HUES6 (cell line): ENCODE measurements around the gene ENPP4.

Source experiments
- H3K27ac ChIP-seq: 2 replicates; pipeline ENCODE4 v1.7.0; 2013; ENCODE audit warnings: low read depth, mild to moderate bottlenecking, low read length, inconsistent platforms
- H3K27me3 ChIP-seq: 2 replicates; pipeline ENCODE4 v1.6.1; 2013; ENCODE audit warnings: low read length; ENCODE audit not compliant: control insufficient read depth, insufficient read depth
- H3K36me3 ChIP-seq: 2 replicates; pipeline ENCODE4 v1.6.1; 2013; ENCODE audit warnings: low read length; ENCODE audit not compliant: control insufficient read depth, insufficient read depth
- H3K4me1 ChIP-seq: 2 replicates; pipeline ENCODE4 v1.6.1; 2013; ENCODE audit warnings: low read length; ENCODE audit not compliant: control insufficient read depth, insufficient read depth
- H3K4me3 ChIP-seq: 2 replicates; pipeline ENCODE4 v1.5.1; 2013; ENCODE audit warnings: low read depth, low read length
- H3K9ac ChIP-seq: one replicate; pipeline ENCODE4 v1.6.1; 2013; ENCODE audit warnings: mild to moderate bottlenecking, low read length
- H3K9me3 ChIP-seq: 2 replicates; pipeline ENCODE4 v1.6.1; 2013; ENCODE audit warnings: low read depth, low read length; ENCODE audit not compliant: control insufficient read depth, insufficient read depth

The ENPP4 gene

GRCh38 chr6:46170357-46171289 lies 40.8 kb downstream of the ENPP4 start, which contains the start of gene ENPP5:
Gene ENPP5 (minus strand): TSS chr6:46170980. CDS start chr6:46168262, 2,718 bp downstream.
- H3K27me3 ChIP-seq: no peaks in the 10 kb centered on the region
- peak within 1 kb of the TSS; percentile 98 for H3K4me3 ChIP-seq
- H3K4me1 ChIP-seq: peaks cover 7% of the 10 kb centered on the region; the same call in 1 of the 2 replicates
- H3K27ac ChIP-seq: no peak within 1 kb of the TSS
- peaks cover 9% of the 10 kb centered on the region; the same call in 1 of the 2 replicates for H3K36me3 ChIP-seq
- H3K9ac ChIP-seq: peak within 1 kb of the TSS; percentile 72
- H3K9me3 ChIP-seq: no peaks in the 10 kb centered on the region

GRCh38 chr6:46172176-46172575 lies 42.4 kb downstream of the ENPP4 start:
- H3K36me3 ChIP-seq: peaks cover 8% of the 10 kb centered on the region; the same call in 1 of the 2 replicates
- H3K4me3 ChIP-seq: no peak overlapping the region
- H3K27ac ChIP-seq: no peak overlapping the region
- H3K4me1 ChIP-seq: peaks cover 7% of the 10 kb centered on the region; the same call in 1 of the 2 replicates
- no peaks in the 10 kb centered on the region for H3K9me3 ChIP-seq
- no peaks in the 10 kb centered on the region for H3K27me3 ChIP-seq
- H3K9ac ChIP-seq: no peak overlapping the region

GRCh38 chr6:46174904-46175303 lies 45.1 kb downstream of the ENPP4 start:
- Histone ChIP-seq H3K4me3 (no peak overlapping the region), H3K27ac (no peak overlapping the region), H3K4me1 (peaks cover 4% of the 10 kb centered on the region; the same call in 1 of the 2 replicates), H3K27me3 (no peaks in the 10 kb centered on the region; the same call in 1 of the 2 replicates), H3K9ac (no peak overlapping the region), H3K36me3 (no peaks in the 10 kb centered on the region), H3K9me3 (no peaks in the 10 kb centered on the region)

- no peak overlapping the region for H3K4me3 ChIP-seq
- peaks cover 4% of the 10 kb centered on the region; the same call in 1 of the 2 replicates for H3K4me1 ChIP-seq
- H3K27me3 ChIP-seq: no peaks in the 10 kb centered on the region; the same call in 1 of the 2 replicates
- H3K9ac ChIP-seq: no peak overlapping the region
- H3K9me3 ChIP-seq: no peaks in the 10 kb centered on the region
- H3K36me3 ChIP-seq: no peaks in the 10 kb centered on the region
- H3K27ac ChIP-seq: no peak overlapping the region
Measured at GRCh38 chr6:46175446-46175845, 45.7 kb downstream of the ENPP4 start.

GRCh38 chr6:46175976-46176375 lies 46.2 kb downstream of the ENPP4 start:
- Histone ChIP-seq H3K36me3 (no peaks in the 10 kb centered on the region), H3K4me3 (no peak overlapping the region), H3K27me3 (no peaks in the 10 kb centered on the region; the same call in 1 of the 2 replicates), H3K9ac (no peak overlapping the region), H3K9me3 (no peaks in the 10 kb centered on the region), H3K4me1 (peaks cover 4% of the 10 kb centered on the region; the same call in 1 of the 2 replicates), H3K27ac (no peak overlapping the region)

- no peaks in the 10 kb centered on the region; the same call in 1 of the 2 replicates for H3K27me3 ChIP-seq
- H3K4me3 ChIP-seq: no peak overlapping the region
- H3K4me1 ChIP-seq: no peaks in the 10 kb centered on the region
- H3K27ac ChIP-seq: no peak overlapping the region
- H3K9ac ChIP-seq: no peak overlapping the region
- H3K9me3 ChIP-seq: no peaks in the 10 kb centered on the region
- no peaks in the 10 kb centered on the region for H3K36me3 ChIP-seq
Measured at GRCh38 chr6:46184114-46184513, 54.3 kb downstream of the ENPP4 start.

GRCh38 chr6:46186583-46186982 lies 56.8 kb downstream of the ENPP4 start:
- no peaks in the 10 kb centered on the region for H3K4me1 ChIP-seq
- no peaks in the 10 kb centered on the region for H3K36me3 ChIP-seq
- no peak overlapping the region for H3K4me3 ChIP-seq
- H3K9me3 ChIP-seq: no peaks in the 10 kb centered on the region
- no peaks in the 10 kb centered on the region for H3K27me3 ChIP-seq
- H3K9ac ChIP-seq: no peak overlapping the region
- H3K27ac ChIP-seq: no peak overlapping the region

GRCh38 chr6:46189726-46190125 lies 59.9 kb downstream of the ENPP4 start:
- Histone ChIP-seq H3K4me3 (no peak overlapping the region), H3K27me3 (no peaks in the 10 kb centered on the region), H3K36me3 (no peaks in the 10 kb centered on the region), H3K9me3 (no peaks in the 10 kb centered on the region), H3K4me1 (no peaks in the 10 kb centered on the region), H3K9ac (no peak overlapping the region), H3K27ac (no peak overlapping the region)

- H3K36me3 ChIP-seq: no peaks in the 10 kb centered on the region
- no peaks in the 10 kb centered on the region for H3K9me3 ChIP-seq
- no peak overlapping the region for H3K4me3 ChIP-seq
- H3K9ac ChIP-seq: no peak overlapping the region
- H3K27ac ChIP-seq: no peak overlapping the region
- H3K4me1 ChIP-seq: no peaks in the 10 kb centered on the region
- H3K27me3 ChIP-seq: no peaks in the 10 kb centered on the region
Measured at GRCh38 chr6:46190889-46191288, 61.1 kb downstream of the ENPP4 start.

GRCh38 chr6:46191961-46192360 lies 62.2 kb downstream of the ENPP4 start:
- no peak overlapping the region for H3K27ac ChIP-seq
- no peaks in the 10 kb centered on the region for H3K4me1 ChIP-seq
- H3K4me3 ChIP-seq: no peak overlapping the region
- H3K9me3 ChIP-seq: no peaks in the 10 kb centered on the region
- H3K36me3 ChIP-seq: no peaks in the 10 kb centered on the region
- no peaks in the 10 kb centered on the region for H3K27me3 ChIP-seq
- H3K9ac ChIP-seq: no peak overlapping the region
